Activated CD8-positive, alpha-beta T cell treated with anti-CD3 and anti-CD28 coated beads for 36 hours (primary cell): ENCODE data around the gene ALDOC. TPM values are rescaled to one million over a fixed set of nuclear protein-coding genes. Genes with fewer than 3 reads are reported as not detected.

ENCODE experiments used
- ATAC-seq: fragments of 200-7000 bp; cut with Tn5 transposase; one replicate; pipeline ENCODE4 v1.10.0; 2021; ENCODE audit warnings: mild to moderate bottlenecking, moderate library complexity
- CTCF ChIA-PET: fragments of 350-600 bp; sonication (Branson Sonifier 250); formaldehyde crosslinking; loops from one replicate; lab custom pipeline; 2021; ENCODE audit warnings: antibody characterized with exemption; lab: Charles Lee
- POLR2A ChIA-PET: fragments of 350-600 bp; sonication (Branson Sonifier 250); formaldehyde crosslinking; loops from one replicate; lab custom pipeline; 2021; ENCODE audit warnings: antibody characterized with exemption; lab: Charles Lee
- DNase-seq: peaks from one replicate; pipeline ENCODE4 v3.0.0-alpha.2; 2020
- H3K27ac Mint-ChIP-seq: one replicate; pipeline ENCODE4 v1.8.0; 2021; ENCODE audit warnings: mild to moderate bottlenecking, mixed read lengths
- H3K27me3 Mint-ChIP-seq: one replicate; pipeline ENCODE4 v1.8.0; 2021; ENCODE audit warnings: mixed read lengths
- H3K36me3 Mint-ChIP-seq: one replicate; pipeline ENCODE4 v1.8.0; 2021; ENCODE audit warnings: low read depth, mixed read lengths
- H3K4me1 Mint-ChIP-seq: one replicate; pipeline ENCODE4 v1.8.0; 2021; ENCODE audit warnings: low read depth, mixed read lengths
- H3K4me3 Mint-ChIP-seq: one replicate; pipeline ENCODE4 v1.8.0; 2021; ENCODE audit warnings: mild to moderate bottlenecking, moderate library complexity, mixed read lengths
- H3K9me3 Mint-ChIP-seq: one replicate; pipeline ENCODE4 v1.8.0; 2021; ENCODE audit warnings: mixed read lengths
- intact Hi-C: fragments of 100-400 bp; cut with micrococcal nuclease; formaldehyde crosslinking; loops from one replicate; pipeline ENCODE4 v1.10.0; 2022
- total RNA-seq, 2 experiments: library from RNA; stranded (reverse); gene quantifications; one replicate each; pipeline ENCODE4 v1.2.3, GENCODE V29; 2021
- TF ChIP-seq, protein P1 (sequence below): fragments of 200-600 bp; IDR thresholded peaks from one replicate; pipeline ENCODE4 v1.8.0; 2022; ENCODE audit warnings: antibody characterized with exemption, mild to moderate bottlenecking

Gene ALDOC
- total RNA-seq, 2 experiments from 2014 or later: 142 to 146 TPM

DNA sequence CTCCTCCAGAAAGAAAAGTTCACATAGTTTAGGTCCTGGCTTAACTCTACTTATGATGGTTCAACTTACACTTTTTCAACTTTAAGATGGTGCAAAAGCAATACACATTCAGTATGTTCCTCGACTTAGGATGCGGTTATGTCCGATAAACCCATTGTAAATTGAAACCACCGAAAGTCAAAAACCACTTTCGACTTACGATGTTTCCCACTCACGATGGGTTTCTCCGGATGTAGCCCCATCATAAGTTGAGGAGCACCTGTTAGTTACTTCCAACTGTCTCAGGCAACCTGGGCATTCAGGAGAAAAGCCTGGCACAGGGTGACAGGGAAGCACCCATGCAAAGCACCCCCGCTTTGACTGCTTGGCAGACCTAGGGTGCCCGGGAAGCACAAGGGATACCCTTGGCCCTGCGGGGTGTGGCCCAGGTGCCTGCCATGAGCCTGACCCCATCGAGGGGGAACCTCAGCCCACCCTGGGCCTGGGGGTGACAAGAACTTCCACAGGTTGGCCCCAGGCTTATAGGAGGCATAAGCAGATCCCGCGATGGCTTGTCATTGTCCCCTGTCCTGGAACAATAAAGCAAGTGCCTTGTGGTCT lies 38.3 kb downstream of the ALDOC start:
- Mint-ChIP-seq H3K27me3 (no peaks in the 10 kb centered on the region), H3K4me1 (no peaks in the 10 kb centered on the region), H3K27ac (no peak overlapping the region), H3K36me3 (no peaks in the 10 kb centered on the region), H3K4me3 (no peak overlapping the region), H3K9me3 (no peaks in the 10 kb centered on the region)
- TF ChIP-seq, protein P1, sequence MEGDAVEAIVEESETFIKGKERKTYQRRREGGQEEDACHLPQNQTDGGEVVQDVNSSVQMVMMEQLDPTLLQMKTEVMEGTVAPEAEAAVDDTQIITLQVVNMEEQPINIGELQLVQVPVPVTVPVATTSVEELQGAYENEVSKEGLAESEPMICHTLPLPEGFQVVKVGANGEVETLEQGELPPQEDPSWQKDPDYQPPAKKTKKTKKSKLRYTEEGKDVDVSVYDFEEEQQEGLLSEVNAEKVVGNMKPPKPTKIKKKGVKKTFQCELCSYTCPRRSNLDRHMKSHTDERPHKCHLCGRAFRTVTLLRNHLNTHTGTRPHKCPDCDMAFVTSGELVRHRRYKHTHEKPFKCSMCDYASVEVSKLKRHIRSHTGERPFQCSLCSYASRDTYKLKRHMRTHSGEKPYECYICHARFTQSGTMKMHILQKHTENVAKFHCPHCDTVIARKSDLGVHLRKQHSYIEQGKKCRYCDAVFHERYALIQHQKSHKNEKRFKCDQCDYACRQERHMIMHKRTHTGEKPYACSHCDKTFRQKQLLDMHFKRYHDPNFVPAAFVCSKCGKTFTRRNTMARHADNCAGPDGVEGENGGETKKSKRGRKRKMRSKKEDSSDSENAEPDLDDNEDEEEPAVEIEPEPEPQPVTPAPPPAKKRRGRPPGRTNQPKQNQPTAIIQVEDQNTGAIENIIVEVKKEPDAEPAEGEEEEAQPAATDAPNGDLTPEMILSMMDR: no peak
- POLR2A ChIA-PET: interaction anchor here (0.6 to 2.7 kb wide), 2 partner anchors 13 to 28 kb away, joined by 4 to 8 read pairs; no protein-coding TSS in a partner anchor
- CTCF ChIA-PET: interaction anchor here (2.1 kb wide), 1 partner anchor 11 kb away, joined by 9 read pairs; no protein-coding TSS in a partner anchor
- DNase-seq (no peak), ATAC-seq (no peak)
- intact Hi-C loops: no loop called here

DNA sequence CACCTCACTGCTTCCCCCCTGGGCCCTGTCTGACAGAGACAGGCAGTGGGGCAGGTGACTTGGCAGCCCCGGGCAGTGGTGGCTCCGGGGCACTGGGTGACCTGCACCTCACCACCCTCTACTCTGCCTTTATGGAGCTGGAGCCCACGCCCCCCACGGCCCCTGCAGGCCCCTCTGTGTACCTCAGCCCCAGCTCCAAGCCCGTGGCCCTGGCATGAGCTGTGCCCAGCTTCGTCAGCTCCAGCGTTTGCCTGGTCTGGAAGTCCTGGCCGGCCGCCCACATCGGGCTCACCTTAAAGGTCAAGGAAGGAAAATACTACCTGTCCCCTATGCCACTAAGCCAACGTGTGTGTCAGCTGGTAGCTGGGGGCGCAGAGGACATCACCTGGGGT lies 39.5 kb downstream of the ALDOC start:
- no peak overlapping the region for H3K4me3 Mint-ChIP-seq
- POLR2A ChIA-PET: interaction anchor here (0.6 to 2.7 kb wide), 3 partner anchors 10 to 154 kb away, joined by 3 to 8 read pairs (median 7); no protein-coding TSS in a partner anchor
- no peaks in the 10 kb centered on the region for H3K27me3 Mint-ChIP-seq
- H3K9me3 Mint-ChIP-seq: no peaks in the 10 kb centered on the region
- no peaks in the 10 kb centered on the region for H3K4me1 Mint-ChIP-seq
- DNase-seq (no peak), ATAC-seq (no peak)
- no peak overlapping the region for H3K27ac Mint-ChIP-seq
- no peaks in the 10 kb centered on the region for H3K36me3 Mint-ChIP-seq
- TF ChIP-seq, protein P1: no peak
- CTCF ChIA-PET: interaction anchor here (1.1 to 2.1 kb wide), 2 partner anchors 12 to 42 kb away, joined by 6 to 9 read pairs; no protein-coding TSS in a partner anchor
- intact Hi-C loops: no loop called here

DNA sequence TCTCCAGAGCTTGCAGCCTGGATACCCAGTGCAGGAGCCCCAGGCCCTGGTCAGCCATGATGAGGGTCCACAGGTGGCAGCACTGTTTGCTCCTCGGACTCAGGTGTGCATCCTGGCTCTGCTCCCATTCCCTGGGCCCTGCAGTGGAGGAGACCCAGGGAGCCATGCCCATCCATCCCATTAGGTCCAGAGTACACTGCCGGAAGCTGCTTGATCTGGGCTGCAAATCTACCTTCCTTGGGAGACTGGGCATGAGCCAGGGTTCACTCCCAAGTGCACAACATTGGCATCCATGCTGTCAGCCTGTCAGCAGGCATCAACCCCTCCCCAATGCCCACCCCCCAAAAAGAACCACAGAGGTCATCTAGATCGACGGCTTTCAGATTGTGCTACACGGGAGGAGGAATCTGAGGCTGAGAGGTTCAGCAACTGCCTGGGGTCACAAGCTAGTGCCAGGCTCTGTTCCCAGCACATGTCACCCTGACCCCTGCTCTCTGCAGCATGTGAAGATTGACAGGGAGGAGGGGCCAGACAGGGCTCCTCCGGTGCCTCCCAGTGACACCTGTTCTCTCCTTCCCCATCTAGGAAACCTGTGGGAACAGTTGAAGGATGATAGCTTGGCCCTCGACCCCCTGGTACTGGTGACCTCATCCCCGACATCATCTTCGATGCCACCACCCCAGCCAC lies 40.0 kb downstream of the ALDOC start:
- Mint-ChIP-seq H3K27ac (no peak overlapping the region), H3K27me3 (no peaks in the 10 kb centered on the region), H3K4me1 (no peaks in the 10 kb centered on the region), H3K4me3 (no peak overlapping the region), H3K36me3 (no peaks in the 10 kb centered on the region), H3K9me3 (no peaks in the 10 kb centered on the region)
- ATAC-seq: no peak
- TF ChIP-seq, protein P1: no peak
- intact Hi-C loops: no loop called here
- CTCF ChIA-PET: interaction anchor here (1.1 to 2.4 kb wide), 4 partner anchors 11 to 41 kb away, joined by 3 to 10 read pairs (median 8); no protein-coding TSS in a partner anchor
- no peak for DNase-seq
- POLR2A ChIA-PET: interaction anchor here (0.6 to 2.7 kb wide), 3 partner anchors 11 to 153 kb away, joined by 3 to 8 read pairs (median 7); no protein-coding TSS in a partner anchor

DNA sequence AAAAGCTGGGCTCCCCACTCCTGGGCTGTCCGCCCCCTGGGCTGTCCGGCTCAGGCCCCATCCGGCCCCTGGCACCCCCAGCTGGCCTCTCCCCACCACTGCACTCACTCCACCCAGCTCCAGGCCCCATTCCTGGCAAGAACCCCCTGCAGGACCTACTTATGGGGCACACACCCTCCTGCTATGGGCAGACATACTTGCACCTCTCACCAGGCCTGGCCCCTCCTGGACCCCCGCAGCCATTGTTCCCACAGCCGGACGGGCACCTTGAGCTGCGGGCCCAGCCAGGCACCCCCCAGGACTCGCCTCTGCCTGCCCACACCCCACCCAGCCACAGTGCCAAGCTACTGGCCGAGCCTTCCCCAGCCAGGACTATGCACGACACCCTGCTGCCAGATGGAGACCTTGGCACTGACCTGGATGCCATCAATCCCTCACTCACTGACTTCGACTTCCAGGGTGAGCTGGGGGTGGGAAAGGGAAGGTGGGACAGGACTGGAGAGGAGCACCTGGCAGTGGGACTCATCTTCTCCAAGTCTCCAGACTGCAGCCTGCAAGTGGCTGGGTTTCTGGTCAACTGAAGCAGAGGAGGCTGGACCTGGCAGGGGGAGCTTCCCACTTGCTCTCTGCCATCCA lies 41.8 kb downstream of the ALDOC start:
- H3K4me3 Mint-ChIP-seq: no peak overlapping the region
- CTCF ChIA-PET: interaction anchor here (1.6 to 2.4 kb wide), 2 partner anchors 13 to 39 kb away, joined by 6 to 10 read pairs; no protein-coding TSS in a partner anchor
- no peaks in the 10 kb centered on the region for H3K27me3 Mint-ChIP-seq
- TF ChIP-seq, protein P1: no peak
- H3K4me1 Mint-ChIP-seq: no peaks in the 10 kb centered on the region
- intact Hi-C loops: no loop called here
- POLR2A ChIA-PET: no interaction called here
- DNase-seq (no peak), ATAC-seq (no peak)
- no peaks in the 10 kb centered on the region for H3K9me3 Mint-ChIP-seq
- H3K27ac Mint-ChIP-seq: no peak overlapping the region
- no peaks in the 10 kb centered on the region for H3K36me3 Mint-ChIP-seq
